Lower leg skin (tissue), 3 donors: ENCODE data around the gene C1orf159.

Source experiments
- CTCF ChIP-seq, 3 donors: fragments of 450-650 bp; IDR thresholded peaks; one replicate each; pipeline ENCODE4 v1.5.1; 2016; ENCODE audit warnings: antibody characterized with exemption in 3 of 3, mild to moderate bottlenecking in 3 of 3, moderate library complexity in 2 of 3
- POLR2A ChIP-seq, 2 donors: fragments of 450-650 bp; IDR thresholded peaks; one replicate each; pipeline ENCODE4 v1.6.1; 2016 to 2017; ENCODE audit warnings: antibody characterized with exemption in 2 of 2, mild to moderate bottlenecking in 1 of 2, moderate library complexity in 1 of 2

GRCh38 chr1:1141911-1142250, 26.0 kb upstream of the C1orf159 start:
- TF ChIP-seq CTCF (IDR thresholded peaks at IDR 0.05) (no peak), POLR2A (IDR thresholded peaks at IDR 0.05) (no peak)
